Stimulated activated CD8-positive, alpha-beta memory T cell treated with anti-CD3 and anti-CD28 coated beads, Interleukin-7, amount 100 ng/mL, for 24 hours (primary cell): ENCODE data around the gene GRAMD1C.
A peak's percentile ranks its signal among the peaks of the same experiment; 100 is the strongest.
"Not testable (repeated sequence)": the region's sequence is repeated elsewhere in the genome, so short reads cannot be mapped to it uniquely, and the experiment has no call there.

ENCODE experiments used
- DNase-seq: peaks from one replicate; pipeline ENCODE4 v3.0.0-alpha.2; 2020; ENCODE audit warnings: low read depth

Gene GRAMD1C

DNA sequence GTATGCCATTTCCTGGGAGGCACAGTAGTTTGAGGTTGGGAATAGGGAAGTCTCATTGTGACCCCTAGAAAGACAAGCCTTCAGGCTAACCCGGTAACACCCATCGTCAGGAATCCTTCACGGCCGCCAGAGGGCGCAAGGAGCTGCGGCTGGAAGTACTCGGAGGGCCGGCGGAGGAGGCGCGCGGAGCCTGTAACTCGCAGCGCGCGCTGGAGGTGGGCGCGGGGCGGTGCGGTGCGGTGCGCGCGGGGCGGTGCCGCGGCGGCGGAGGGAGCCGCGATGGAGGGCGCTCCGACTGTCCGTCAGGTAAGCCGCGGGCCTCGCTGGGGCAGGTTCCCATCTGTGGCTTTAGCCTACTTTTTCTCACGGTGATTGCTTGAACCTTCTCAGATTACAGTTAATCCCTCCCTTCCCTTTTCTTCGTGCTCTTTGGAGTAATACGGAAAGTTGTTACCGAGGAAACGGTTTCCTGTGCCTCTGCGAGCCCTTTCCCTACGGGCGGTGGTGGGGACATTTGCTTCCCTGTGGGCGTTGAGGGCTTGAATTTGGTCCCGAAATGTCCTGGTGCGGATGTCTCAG lies at the start of gene GRAMD1C:
TSS of gene GRAMD1C (plus strand) at position 158 of the 579 bp plus-strand sequence. CDS start at position 280, 122 bp downstream.
- peak; percentile 67 for DNase-seq

GRCh38 chr3:113791381-113791780 lies 47.2 kb upstream of the GRAMD1C start:
- DNase-seq = no peak

GRCh38 chr3:113794526-113794925 lies 44.1 kb upstream of the GRAMD1C start:
- DNase-seq = no peak

DNA sequence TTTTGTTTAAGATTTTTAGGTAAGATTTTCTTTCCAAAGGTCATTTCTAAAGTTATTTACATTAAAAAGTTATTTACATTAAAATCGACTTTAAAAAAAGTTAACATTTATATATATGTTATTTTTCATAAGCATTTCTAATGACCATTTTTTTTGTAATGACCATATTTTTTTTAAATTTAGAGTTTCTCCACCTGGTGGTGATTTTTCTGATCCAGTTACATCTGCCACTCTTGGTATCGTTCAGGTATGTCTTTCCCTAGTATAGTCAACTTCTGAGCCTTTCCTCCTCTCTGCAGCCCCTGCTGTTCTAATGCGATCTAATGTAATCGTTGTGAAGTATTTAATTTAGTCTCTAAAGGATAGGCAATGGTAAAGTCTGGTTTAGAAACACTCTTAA lies 42.9 kb upstream of the GRAMD1C start:
- DNase-seq = no peak

- DNase-seq = no peak
Observed at GRCh38 chr3:113802795-113803455, 35.7 kb upstream of the GRAMD1C start.

- no peak for DNase-seq
Observed at GRCh38 chr3:113804661-113805060, 33.9 kb upstream of the GRAMD1C start.

DNA sequence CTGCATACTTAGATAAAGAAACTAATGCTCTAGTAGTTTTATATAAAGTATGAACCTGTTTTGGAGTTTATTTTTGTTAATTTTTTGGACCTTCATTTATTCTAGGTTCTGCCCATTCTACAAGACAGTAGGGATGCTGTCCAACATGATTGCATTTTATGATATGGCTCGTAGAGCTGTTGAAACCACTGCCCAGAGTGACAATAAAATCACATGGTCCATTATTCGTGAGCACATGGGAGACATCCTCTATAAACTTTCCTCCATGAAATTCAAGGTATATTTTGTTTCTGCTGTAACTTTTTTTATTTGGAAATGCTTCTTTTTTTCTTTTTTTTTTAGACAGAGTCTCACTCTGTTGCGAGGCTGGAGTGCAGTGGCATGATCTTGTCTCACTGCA lies 33.3 kb upstream of the GRAMD1C start:
- DNase-seq = no peak

DNA sequence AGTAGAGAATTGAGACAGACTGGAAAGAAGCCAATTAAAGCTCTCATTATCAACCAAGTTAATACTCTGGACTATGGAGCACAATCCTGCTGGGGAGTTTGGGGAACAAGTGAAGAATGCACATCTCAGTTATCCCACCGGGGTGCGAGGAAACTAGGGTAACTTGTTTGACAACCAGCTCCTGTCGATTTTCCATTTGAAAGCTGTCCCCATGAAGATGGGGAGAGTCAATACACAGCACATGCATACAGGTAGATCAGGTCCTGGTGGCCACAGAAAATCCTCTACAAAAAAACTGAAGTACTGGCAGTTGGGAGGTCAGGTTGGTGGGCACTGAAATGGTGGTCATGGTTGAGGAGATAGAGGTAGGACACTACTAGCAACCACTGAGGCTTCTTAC lies 25.7 kb upstream of the GRAMD1C start:
- no peak for DNase-seq

DNA sequence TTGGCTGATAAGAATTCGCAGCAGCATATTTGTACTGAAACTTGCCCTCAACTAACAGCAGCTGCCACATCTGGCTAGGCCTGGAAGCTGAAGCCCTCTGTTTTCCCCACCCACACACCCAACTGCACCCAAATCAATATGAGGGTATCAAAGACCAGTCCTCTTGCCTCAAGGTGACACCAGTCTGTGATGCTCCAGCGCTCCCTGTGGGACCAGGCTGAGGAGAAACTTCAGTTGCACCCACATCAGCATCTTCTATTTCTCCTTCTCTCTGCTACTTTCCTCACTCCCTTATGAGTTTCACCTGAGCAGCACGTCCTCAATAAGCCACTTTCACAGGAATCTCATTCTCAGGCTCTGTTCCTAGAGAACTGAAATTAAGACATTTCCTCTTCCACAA lies 18.7 kb upstream of the GRAMD1C start:
- no peak for DNase-seq

- no peak for DNase-seq
Observed at GRCh38 chr3:113825090-113825489, 13.5 kb upstream of the GRAMD1C start.

- no peak for DNase-seq
Observed at GRCh38 chr3:113828600-113828999, 10.0 kb upstream of the GRAMD1C start.

- no peak for DNase-seq
Observed at GRCh38 chr3:113829576-113830354, 8.8 kb upstream of the GRAMD1C start.

GRCh38 chr3:113831103-113831355 lies 7.6 kb upstream of the GRAMD1C start:
- no peak for DNase-seq

DNA sequence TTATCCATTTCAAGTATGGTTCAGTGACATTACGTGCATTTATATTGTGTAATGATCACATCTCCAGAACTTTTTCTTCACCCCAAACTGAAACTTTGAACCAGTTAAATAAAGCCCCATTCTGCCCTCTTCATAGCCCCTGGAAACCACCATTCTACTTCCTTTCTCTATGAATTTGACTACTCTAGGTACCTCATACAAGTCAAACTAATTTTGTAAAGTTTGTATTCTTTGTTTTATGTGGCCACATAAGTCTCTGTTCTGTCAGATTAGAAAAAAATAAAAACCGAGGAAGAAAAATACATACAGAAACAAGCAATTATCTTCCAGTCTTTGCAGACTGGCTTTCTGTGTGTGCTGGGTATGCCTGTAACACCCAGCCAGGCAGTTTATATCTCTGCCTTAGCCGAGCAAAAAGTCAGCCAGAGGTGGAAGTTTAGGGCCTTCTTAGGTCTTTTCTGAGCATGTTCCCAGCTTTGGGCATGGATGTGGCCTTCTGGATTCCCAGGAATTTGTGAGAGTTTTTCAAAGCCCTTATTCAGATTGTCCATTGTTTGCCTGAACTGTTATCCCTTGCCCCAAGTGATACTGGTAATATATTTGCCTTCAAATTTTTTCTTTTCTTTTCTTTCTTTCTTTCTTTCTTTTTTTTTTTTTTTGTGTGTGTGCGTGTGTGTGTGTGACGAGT lies 6.0 kb upstream of the GRAMD1C start:
- DNase-seq = no peak

DNA sequence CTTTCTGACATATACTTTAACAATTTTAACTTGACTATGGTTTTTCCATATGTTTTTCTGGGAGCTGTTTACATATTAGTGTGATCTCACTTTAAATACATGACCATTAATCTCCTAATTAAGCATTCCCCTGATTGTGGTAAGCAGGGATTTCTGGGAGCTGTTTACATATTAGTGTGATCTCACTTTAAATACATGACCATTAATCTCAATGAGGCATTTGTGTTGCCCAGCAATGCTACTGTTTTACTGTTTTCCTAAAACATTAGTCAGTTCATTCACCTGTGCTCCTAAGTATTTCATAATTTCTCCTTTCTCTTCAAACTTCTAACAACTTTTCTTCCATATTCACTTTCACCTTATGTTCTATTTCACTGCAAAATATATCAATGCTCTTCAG lies 3.6 kb upstream of the GRAMD1C start:
- no peak for DNase-seq

- DNase-seq = no peak
Observed at GRCh38 chr3:113839551-113839950, 963 bp downstream of the GRAMD1C start.

DNA sequence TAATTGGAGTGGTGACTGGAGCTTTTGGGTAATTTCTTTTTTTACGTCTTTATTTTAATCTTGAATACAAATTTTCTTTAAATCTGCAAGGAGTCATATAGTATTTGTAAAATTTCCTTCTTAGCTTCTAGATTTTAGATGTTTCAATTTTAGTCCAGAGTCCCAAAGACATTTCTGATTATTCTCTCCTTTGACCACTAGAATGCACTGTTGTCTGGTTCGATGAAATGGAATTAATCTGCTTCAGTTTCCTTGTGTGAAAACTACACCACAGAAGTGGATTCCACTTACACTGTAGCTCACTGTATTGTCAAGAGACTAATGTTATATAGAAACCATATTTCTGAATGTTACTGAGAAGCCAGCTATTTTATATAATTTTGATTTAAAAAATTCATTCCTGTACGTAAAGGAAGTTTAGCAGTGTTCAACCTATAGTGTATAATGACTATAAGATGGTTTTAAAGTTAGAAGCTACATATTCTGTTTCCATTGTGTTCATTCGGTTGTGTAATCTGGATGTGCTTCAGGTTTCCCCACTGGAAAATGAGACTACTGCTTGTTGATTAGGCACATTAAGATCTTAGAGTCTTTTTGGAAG lies 6.1 kb downstream of the GRAMD1C start:
- no peak for DNase-seq

DNA sequence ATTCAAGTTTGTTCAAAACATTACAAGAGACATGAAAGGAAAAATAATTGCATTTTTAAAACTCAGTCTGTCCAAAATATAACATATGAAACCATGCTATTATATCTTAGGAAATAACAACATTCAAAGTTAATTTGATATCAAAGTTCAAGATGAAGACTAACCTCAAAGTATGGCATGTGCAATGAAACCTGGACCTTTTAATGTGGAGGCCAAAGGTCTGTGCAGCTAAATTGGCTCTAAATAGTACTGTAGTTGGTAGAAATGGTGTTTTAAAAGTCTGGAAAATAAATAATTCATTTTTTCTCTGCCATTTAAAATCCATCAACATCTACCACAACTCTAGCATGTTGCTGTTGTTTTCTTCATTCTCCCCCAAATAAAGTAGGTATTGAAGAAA lies 8.7 kb downstream of the GRAMD1C start:
- no peak for DNase-seq

DNA sequence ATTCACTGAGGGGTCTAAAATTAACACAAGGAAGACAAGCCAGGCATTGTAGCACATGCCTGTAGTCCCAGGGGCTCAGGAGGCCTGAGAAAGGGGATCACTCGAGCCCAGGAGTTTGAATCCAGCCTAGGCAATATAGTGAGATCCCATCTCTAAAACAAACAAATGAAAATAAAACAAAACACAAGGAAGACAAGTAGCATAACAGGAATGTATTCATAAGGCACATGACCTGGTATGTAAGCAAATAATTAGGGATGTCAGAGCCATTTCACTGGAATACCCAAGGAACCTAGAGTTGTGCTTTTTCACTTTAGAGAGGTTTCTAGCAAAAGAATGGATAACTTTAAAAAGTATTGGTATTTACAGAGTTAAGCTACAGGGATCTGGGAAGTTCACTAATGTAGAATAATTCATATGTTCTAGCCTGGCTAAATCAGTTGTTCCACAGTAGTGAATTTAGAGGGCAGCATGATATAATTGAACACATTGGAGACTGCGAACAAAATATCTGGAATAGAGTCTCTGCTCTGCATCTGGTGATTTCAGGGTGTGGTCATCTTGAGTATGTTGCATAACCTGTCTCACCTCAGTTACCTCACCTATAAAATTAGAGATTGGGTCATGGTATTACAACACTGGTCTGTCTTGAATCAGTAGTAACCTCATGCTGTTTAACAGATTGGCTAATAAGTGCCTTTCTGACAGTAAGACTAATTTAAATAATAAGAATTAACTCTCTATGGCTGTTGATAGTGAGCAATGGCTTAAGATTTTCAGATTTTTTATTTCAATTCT lies 9.3 kb downstream of the GRAMD1C start:
- no peak for DNase-seq

DNA sequence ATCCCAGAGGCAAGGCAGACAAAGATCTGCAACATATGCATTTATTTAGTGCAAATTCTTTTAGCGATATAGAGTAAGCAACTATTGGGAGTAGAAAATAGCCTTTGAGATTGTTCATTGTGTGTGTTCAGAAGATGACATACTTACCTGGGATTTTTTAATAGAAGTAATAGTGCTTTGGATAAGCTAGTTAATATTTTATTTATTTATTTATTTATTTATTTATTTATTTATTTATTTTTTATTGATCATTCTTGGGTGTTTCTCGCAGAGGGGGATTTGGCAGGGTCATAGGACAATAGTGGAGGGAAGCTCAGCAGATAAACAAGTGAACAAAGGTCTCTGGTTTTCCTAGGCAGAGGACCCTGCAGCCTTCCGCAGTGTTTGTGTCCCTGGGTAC lies 10.5 kb downstream of the GRAMD1C start:
- not testable (repeated sequence) for DNase-seq

- DNase-seq = not testable (repeated sequence)
Observed at GRCh38 chr3:113849841-113850240, 11.3 kb downstream of the GRAMD1C start.

GRCh38 chr3:113850391-113850790 lies 11.8 kb downstream of the GRAMD1C start:
- DNase-seq = not testable (repeated sequence)
